ENCODE results near the gene UCN2. TPM values are rescaled to one million over a fixed set of nuclear protein-coding genes. Genes with fewer than 3 reads are reported as not detected.

The UCN2 gene
- total RNA-seq, 4 donors from 2014 or later: 0.19 TPM; not detected in 3

DNA sequence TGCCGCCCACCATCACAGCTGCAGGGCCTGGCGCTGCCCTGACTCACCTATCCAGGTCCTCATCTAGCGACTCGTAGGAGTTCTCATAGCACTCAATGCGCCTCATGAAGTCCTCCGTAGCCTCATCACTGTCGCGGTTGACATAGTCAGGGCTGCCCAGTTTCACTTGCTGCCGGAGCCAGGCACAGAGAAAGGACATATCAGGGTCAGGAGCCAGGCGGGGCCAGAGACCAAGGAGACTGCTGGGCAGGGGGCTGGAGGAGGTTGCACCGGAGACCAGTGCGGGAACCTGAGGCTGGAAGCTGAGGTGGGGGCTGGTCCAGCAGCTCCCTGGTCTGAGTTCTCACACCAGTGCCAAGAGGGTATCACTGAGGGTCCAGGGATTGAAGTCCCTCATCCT, 25.1 kb downstream of the UCN2 start:
- no CpG with 5 or more reads among the region's 12 CpGs for WGBS, 2 donors (ENCODE audit: low coverage in 1 of 2)
- Histone ChIP-seq H3K9me3 (no peaks in the 10 kb centered on the region), H3K36me3 (peaks cover 0 to 82% of the 10 kb centered on the region in 2 donors)

DNA sequence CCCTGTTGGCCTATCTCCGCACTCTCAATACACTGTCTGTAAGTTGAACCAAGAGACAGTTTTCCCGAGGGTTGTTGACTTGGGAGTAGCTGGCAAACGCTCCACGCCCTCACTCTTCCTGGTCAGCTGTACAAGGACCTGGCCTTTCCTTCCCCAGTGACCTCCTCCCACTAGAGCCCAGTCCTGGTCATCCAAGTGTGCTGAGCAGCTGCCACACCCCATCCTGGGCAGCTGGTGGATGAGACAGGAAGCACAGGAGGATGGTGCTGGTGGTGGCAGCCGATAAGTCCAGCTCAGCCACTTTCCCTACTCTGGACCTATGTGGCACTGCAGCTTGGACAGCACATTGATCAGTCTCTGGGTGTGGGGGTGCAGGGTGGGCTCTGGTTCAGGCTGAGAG, 26.8 kb downstream of the UCN2 start:
- 90% methylated on average over 5 of the region's 5 CpGs; no CpG with 5 or more reads in 1 of the 2 donors for WGBS, 2 donors (ENCODE audit: low coverage in 1 of 2)
- Histone ChIP-seq H3K36me3 (peaks cover 0 to 75% of the 10 kb centered on the region in 2 donors), H3K9me3 (no peaks in the 10 kb centered on the region), H3K27me3 (no peaks in the 10 kb centered on the region), H3K4me1 (no peaks in the 10 kb centered on the region), H3K27ac (no peak overlapping the region), H3K4me3 (no peak overlapping the region)
- TF ChIP-seq, protein P1, sequence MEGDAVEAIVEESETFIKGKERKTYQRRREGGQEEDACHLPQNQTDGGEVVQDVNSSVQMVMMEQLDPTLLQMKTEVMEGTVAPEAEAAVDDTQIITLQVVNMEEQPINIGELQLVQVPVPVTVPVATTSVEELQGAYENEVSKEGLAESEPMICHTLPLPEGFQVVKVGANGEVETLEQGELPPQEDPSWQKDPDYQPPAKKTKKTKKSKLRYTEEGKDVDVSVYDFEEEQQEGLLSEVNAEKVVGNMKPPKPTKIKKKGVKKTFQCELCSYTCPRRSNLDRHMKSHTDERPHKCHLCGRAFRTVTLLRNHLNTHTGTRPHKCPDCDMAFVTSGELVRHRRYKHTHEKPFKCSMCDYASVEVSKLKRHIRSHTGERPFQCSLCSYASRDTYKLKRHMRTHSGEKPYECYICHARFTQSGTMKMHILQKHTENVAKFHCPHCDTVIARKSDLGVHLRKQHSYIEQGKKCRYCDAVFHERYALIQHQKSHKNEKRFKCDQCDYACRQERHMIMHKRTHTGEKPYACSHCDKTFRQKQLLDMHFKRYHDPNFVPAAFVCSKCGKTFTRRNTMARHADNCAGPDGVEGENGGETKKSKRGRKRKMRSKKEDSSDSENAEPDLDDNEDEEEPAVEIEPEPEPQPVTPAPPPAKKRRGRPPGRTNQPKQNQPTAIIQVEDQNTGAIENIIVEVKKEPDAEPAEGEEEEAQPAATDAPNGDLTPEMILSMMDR (IDR thresholded peaks at IDR 0.05): no peak
- no peak for TF ChIP-seq EP300 (IDR thresholded peaks at IDR 0.05)
- TF ChIP-seq POLR2A (IDR thresholded peaks at IDR 0.05): no peak
- no peak for TF ChIP-seq POLR2AphosphoS5 (IDR thresholded peaks at IDR 0.05)
- ATAC-seq: no peak

More for the DNA sequence above, 25.1 kb downstream of the UCN2 start:
- Histone ChIP-seq H3K4me1 (no peaks in the 10 kb centered on the region), H3K4me3 (no peak overlapping the region), H3K27me3 (no peaks in the 10 kb centered on the region), H3K27ac (no peak overlapping the region)
- no peak for ATAC-seq
- no peak for TF ChIP-seq POLR2A (IDR thresholded peaks at IDR 0.05)
- TF ChIP-seq, protein P1 (IDR thresholded peaks at IDR 0.05): no peak
- no peak for TF ChIP-seq EP300 (IDR thresholded peaks at IDR 0.05)
- no peak for TF ChIP-seq POLR2AphosphoS5 (IDR thresholded peaks at IDR 0.05)

DNA sequence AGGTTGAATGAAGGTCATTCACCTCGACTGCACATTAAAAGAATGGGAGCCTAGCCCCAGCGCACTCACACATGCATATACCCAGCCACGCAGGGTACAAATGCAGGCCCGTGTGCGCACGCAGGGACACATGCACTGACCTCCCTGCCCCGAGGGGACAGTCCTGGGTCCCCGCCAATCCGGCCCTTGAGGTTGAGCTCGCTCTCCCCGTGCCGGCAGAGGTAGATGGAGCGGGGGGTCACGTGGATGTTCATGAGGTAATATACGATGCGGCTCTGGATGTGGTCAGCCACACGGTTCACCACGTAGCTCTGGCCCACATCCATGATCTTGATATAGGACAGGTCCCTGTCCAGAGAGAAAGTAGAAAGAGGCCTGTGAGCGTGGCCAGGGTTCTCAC, 27.5 kb downstream of the UCN2 start:
- Histone ChIP-seq H3K27ac (no peak overlapping the region), H3K4me3 (no peak overlapping the region), H3K36me3 (peaks cover 0 to 75% of the 10 kb centered on the region in 2 donors), H3K27me3 (no peaks in the 10 kb centered on the region), H3K4me1 (no peaks in the 10 kb centered on the region), H3K9me3 (no peaks in the 10 kb centered on the region)
- TF ChIP-seq, protein P1 (IDR thresholded peaks at IDR 0.05): no peak
- no peak for TF ChIP-seq POLR2AphosphoS5 (IDR thresholded peaks at IDR 0.05)
- TF ChIP-seq POLR2A (IDR thresholded peaks at IDR 0.05): no peak
- no peak for TF ChIP-seq EP300 (IDR thresholded peaks at IDR 0.05)
- no peak for ATAC-seq
- 83 to 100% methylated on average over 1 to 6 of the region's 19 CpGs for WGBS, 2 donors (ENCODE audit: low coverage in 1 of 2)

DNA sequence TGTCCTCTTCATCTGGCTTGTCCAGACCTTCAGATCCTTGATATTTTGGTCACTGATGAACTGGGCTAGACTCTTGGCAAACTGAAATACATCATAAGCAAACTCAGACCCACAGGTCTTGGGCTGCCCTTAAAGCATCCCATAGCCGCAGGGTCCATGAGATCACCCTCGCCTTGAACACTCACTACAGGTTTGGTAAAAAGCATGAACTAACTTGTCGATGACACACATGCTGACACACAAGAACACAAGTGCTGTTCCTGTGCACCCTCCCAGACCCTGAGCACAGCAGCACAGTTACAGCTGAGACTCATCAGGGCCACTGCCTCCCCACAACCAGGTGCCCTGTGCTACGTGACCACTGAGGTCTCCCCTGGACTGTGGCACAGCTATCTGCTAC, 28.0 kb downstream of the UCN2 start:
- Histone ChIP-seq H3K36me3 (peaks cover 0 to 75% of the 10 kb centered on the region in 2 donors), H3K9me3 (no peaks in the 10 kb centered on the region), H3K27me3 (no peaks in the 10 kb centered on the region), H3K27ac (no peak overlapping the region), H3K4me1 (no peaks in the 10 kb centered on the region), H3K4me3 (no peak overlapping the region)
- WGBS, 2 donors (ENCODE audit: low coverage in 1 of 2): 100% methylated on average over 4 of the region's 4 CpGs; no CpG with 5 or more reads in 1 of the 2 donors
- no peak for ATAC-seq
- TF ChIP-seq, protein P1 (IDR thresholded peaks at IDR 0.05): no peak
- TF ChIP-seq POLR2AphosphoS5 (IDR thresholded peaks at IDR 0.05) (no peak), EP300 (IDR thresholded peaks at IDR 0.05) (no peak), POLR2A (IDR thresholded peaks at IDR 0.05) (no peak)

DNA sequence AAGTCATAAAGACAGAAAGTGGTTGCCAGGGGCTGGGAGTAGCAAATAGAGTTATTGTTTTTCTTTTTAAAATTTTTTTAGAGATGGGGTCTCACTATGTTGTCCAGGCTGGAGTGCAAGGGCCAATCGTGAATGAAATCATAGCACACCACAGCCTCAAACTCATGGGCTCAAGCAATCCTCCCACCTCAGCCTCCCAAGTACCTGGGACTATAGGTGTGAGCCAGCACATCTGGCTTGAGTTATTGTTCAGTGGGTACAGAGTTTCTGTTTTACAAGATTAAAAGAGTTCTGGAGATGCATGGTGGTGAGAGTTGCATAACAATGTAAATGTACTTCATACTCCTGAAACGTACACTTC, 30.6 kb downstream of the UCN2 start:
- Histone ChIP-seq H3K27me3 (no peaks in the 10 kb centered on the region), H3K36me3 (peaks cover 0 to 59% of the 10 kb centered on the region in 2 donors), H3K4me1 (no peaks in the 10 kb centered on the region), H3K27ac (no peak overlapping the region), H3K9me3 (no peaks in the 10 kb centered on the region), H3K4me3 (no peak overlapping the region)
- WGBS, 2 donors (ENCODE audit: low coverage in 1 of 2): 80 to 100% methylated on average over 1 to 2 of the region's 2 CpGs
- TF ChIP-seq, protein P1 (IDR thresholded peaks at IDR 0.05): no peak
- TF ChIP-seq POLR2A (IDR thresholded peaks at IDR 0.05) (no peak), POLR2AphosphoS5 (IDR thresholded peaks at IDR 0.05) (no peak), EP300 (IDR thresholded peaks at IDR 0.05) (no peak)
- no peak for ATAC-seq

Measured in gastroesophageal sphincter (tissue), 4 donors.